ACC112 (cell line): ENCODE results near the gene RERE.

Experiments
- H2AFZ ChIP-seq: fragments of 200-600 bp; sonication (generic); one replicate; pipeline ENCODE4 v1.6.0; 2017; ENCODE audit warnings: antibody characterized with exemption, low read length; ENCODE audit not compliant: unreplicated experiment
- H3K27ac ChIP-seq: fragments of 200-600 bp; sonication (generic); 2 replicates; pipeline ENCODE4 v1.5.1; 2014; ENCODE audit warnings: low read depth, mild to moderate bottlenecking, antibody characterized with exemption, low read length, moderate library complexity
- H3K27me3 ChIP-seq: fragments of 200-600 bp; sonication (generic); 2 replicates; pipeline ENCODE4 v1.6.1; 2014; ENCODE audit warnings: mild to moderate bottlenecking, antibody characterized with exemption, low read length, moderate library complexity, mixed read lengths; ENCODE audit not compliant: insufficient read depth
- H3K36me3 ChIP-seq: fragments of 200-600 bp; sonication (generic); 2 replicates; pipeline ENCODE4 v1.6.1; 2016; ENCODE audit warnings: mild to moderate bottlenecking, antibody characterized with exemption, low read length, moderate library complexity, mixed read lengths; ENCODE audit not compliant: insufficient read depth
- H3K4me1 ChIP-seq: fragments of 200-600 bp; sonication (generic); one replicate; pipeline ENCODE4 v1.6.1; 2016; ENCODE audit warnings: low read length, mixed read lengths; ENCODE audit not compliant: insufficient read depth, unreplicated experiment, control insufficient read depth
- H3K4me3 ChIP-seq: fragments of 200-600 bp; sonication (generic); 2 replicates; pipeline ENCODE4 v1.5.1; 2014; ENCODE audit warnings: mild to moderate bottlenecking, low read depth, low read length
- H3K79me2 ChIP-seq: fragments of 200-600 bp; sonication (generic); one replicate; pipeline ENCODE4 v1.6.0; 2016; ENCODE audit warnings: low read length; ENCODE audit not compliant: control insufficient read depth, unreplicated experiment, insufficient read depth

The RERE gene

DNA sequence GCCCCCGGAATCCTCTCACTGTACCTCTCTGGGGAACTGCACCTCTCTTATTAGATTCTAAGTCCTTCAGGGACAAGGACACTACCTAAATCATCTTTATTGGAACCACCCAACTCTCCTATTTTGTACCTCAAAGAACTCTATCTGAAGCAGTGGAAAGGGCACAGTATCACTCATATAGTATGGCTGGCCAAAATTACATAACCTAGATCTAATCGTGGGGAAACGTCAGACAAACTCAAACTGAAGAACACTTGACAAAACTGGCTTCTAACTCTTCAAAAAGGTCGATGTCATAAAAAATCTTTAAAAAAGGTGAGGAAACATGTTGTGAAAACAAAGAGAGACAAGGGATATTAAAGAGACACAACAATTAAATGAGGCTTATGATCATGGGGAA is 289.5 kb downstream of the RERE start:
- Histone ChIP-seq H3K4me3 (no peak overlapping the region), H2AFZ (no peak overlapping the region), H3K36me3 (no peaks in the 10 kb centered on the region), H3K79me2 (peaks cover 13% of the 10 kb centered on the region), H3K27ac (no peak overlapping the region), H3K27me3 (no peaks in the 10 kb centered on the region), H3K4me1 (peaks cover 24% of the 10 kb centered on the region)

DNA sequence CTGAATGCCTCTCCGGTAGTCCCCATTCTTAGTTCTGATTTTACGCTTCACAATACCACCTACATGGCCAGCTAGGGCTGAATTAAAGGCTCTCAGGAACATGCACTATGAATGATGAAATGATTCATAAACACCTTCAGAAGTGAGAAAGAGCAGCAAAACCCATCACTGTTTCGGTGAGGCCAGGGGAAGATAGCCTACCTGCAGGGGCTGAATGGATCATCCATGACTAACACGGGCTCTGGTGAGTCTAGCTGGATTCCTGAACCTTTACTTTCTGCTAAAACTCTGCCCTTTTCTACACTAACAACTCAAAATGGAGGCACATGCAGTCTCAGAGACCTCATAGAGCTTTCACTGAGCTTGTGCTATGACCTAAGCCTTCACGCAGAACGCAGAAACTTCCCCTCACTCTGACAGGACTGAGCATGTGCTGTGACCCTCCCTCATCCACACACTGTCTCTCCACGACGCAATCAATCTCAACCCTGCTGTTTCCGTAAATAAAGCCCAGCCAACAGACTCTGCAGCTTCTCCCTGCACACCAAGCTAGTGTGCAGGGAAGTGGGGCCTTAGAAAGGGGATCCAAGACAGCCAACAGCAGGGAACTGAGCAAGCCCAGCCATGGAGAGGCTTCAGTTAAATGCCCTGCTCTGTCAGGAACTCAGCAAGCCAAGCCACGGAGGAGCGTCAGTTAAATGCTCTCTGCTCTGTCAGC is 291.7 kb downstream of the RERE start:
- no peaks in the 10 kb centered on the region for H3K36me3 ChIP-seq
- H3K4me1 ChIP-seq = peaks cover 24% of the 10 kb centered on the region
- H3K4me3 ChIP-seq = peak overlapping the region; percentile 77
- no peaks in the 10 kb centered on the region for H3K27me3 ChIP-seq
- peak overlapping the region; percentile 26 for H2AFZ ChIP-seq
- H3K79me2 ChIP-seq = peaks cover 17% of the 10 kb centered on the region
- H3K27ac ChIP-seq = peak overlapping the region; percentile 58

GRCh38 chr1:8525216-8525557 is 292.3 kb downstream of the RERE start:
- H3K27ac ChIP-seq = peak overlapping the region; percentile 58
- peak overlapping the region; percentile 26 for H2AFZ ChIP-seq
- H3K36me3 ChIP-seq = no peaks in the 10 kb centered on the region
- H3K4me1 ChIP-seq = peaks cover 24% of the 10 kb centered on the region
- H3K79me2 ChIP-seq = peaks cover 17% of the 10 kb centered on the region
- no peaks in the 10 kb centered on the region for H3K27me3 ChIP-seq
- H3K4me3 ChIP-seq = peak overlapping the region; percentile 77

DNA sequence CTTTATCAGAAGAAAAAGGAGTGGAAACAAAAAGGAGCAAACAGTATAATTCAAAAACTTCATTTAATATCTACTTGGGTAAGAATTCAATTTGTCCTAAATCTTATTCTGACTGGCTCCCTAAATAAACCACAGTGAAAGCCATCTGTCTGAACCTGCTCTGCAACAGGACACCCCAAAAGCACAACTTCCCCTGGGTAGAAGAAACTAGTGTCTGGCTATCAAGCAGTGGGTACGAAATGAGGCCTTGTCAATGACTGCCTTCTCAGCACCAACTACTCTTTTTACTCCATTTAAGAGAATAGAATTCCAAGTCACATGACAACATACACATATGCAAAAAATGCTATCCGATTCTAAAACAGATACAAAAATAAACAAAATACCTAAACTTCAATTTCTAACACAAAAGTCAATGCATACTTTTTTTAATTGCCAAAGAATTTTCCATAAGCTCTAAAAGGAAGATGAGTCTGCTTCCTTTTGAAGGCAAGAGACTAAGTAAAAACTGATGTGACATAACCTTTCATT is 292.7 kb downstream of the RERE start:
- peak overlapping the region; percentile 58 for H3K27ac ChIP-seq
- peaks cover 17% of the 10 kb centered on the region for H3K79me2 ChIP-seq
- no peaks in the 10 kb centered on the region for H3K27me3 ChIP-seq
- no peak overlapping the region for H2AFZ ChIP-seq
- no peaks in the 10 kb centered on the region for H3K36me3 ChIP-seq
- H3K4me3 ChIP-seq = peak overlapping the region; percentile 77
- peaks cover 24% of the 10 kb centered on the region for H3K4me1 ChIP-seq

GRCh38 chr1:8523666-8524206 is 293.7 kb downstream of the RERE start:
- H3K27me3 ChIP-seq = no peaks in the 10 kb centered on the region
- peak overlapping the region; percentile 12; the same call in 1 of the 2 replicates for H3K4me3 ChIP-seq
- H3K79me2 ChIP-seq = peaks cover 17% of the 10 kb centered on the region
- no peak overlapping the region for H3K27ac ChIP-seq
- no peak overlapping the region for H2AFZ ChIP-seq
- no peaks in the 10 kb centered on the region for H3K36me3 ChIP-seq
- H3K4me1 ChIP-seq = peaks cover 24% of the 10 kb centered on the region

- H3K27ac ChIP-seq = no peak overlapping the region
- H3K4me1 ChIP-seq = peaks cover 37% of the 10 kb centered on the region
- H3K79me2 ChIP-seq = peaks cover 26% of the 10 kb centered on the region
Measured at GRCh38 chr1:8520483-8520966, 296.9 kb downstream of the RERE start.

GRCh38 chr1:8519167-8519566 is 298.3 kb downstream of the RERE start:
- no peaks in the 10 kb centered on the region for H3K27me3 ChIP-seq
- no peak overlapping the region for H2AFZ ChIP-seq
- H3K27ac ChIP-seq = no peak overlapping the region
- no peaks in the 10 kb centered on the region for H3K36me3 ChIP-seq
- H3K4me3 ChIP-seq = no peak overlapping the region
- peaks cover 29% of the 10 kb centered on the region for H3K4me1 ChIP-seq
- H3K79me2 ChIP-seq = peaks cover 19% of the 10 kb centered on the region

More at GRCh38 chr1:8520483-8520966, 296.9 kb downstream of the RERE start:
- H3K4me3 ChIP-seq = no peak overlapping the region
- H2AFZ ChIP-seq = no peak overlapping the region
- no peaks in the 10 kb centered on the region for H3K36me3 ChIP-seq
- H3K27me3 ChIP-seq = no peaks in the 10 kb centered on the region

DNA sequence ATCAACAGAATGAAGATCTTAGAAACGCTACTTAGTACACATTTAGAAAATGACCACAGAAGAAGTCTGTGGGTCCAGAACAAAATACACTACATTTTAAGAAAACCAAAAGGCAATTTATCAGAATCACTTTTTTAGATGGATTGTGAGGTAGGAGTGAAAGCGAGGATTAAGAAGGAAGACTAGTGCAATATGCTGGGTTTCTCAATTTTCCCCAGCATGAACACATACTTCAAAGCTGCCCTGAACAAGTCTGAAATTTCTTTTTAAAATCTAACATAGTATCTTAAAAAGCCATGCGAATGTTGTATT is 299.0 kb downstream of the RERE start:
- H3K36me3 ChIP-seq = no peaks in the 10 kb centered on the region
- peaks cover 15% of the 10 kb centered on the region for H3K79me2 ChIP-seq
- no peak overlapping the region for H2AFZ ChIP-seq
- no peaks in the 10 kb centered on the region for H3K27me3 ChIP-seq
- H3K4me1 ChIP-seq = peaks cover 21% of the 10 kb centered on the region
- peak overlapping the region; percentile 81; the same call in 1 of the 2 replicates for H3K27ac ChIP-seq
- no peak overlapping the region for H3K4me3 ChIP-seq

- Histone ChIP-seq H3K4me1 (peaks cover 20% of the 10 kb centered on the region), H3K36me3 (no peaks in the 10 kb centered on the region), H3K27me3 (no peaks in the 10 kb centered on the region), H2AFZ (no peak overlapping the region), H3K4me3 (no peak overlapping the region), H3K79me2 (peaks cover 13% of the 10 kb centered on the region), H3K27ac (peak overlapping the region; percentile 81)
Measured at GRCh38 chr1:8517661-8518489, 299.6 kb downstream of the RERE start.

- Histone ChIP-seq H3K79me2 (peaks cover 13% of the 10 kb centered on the region), H3K27ac (peak overlapping the region; percentile 81), H3K4me1 (peaks cover 20% of the 10 kb centered on the region), H3K4me3 (no peak overlapping the region; the same call in 1 of the 2 replicates), H3K36me3 (no peaks in the 10 kb centered on the region), H3K27me3 (no peaks in the 10 kb centered on the region), H2AFZ (no peak overlapping the region)
Measured at GRCh38 chr1:8516793-8517556, 300.5 kb downstream of the RERE start.
